Peyer's patch (tissue), 4 donors: ENCODE results near the gene BMPR1B. TPM values are rescaled to one million over a fixed set of nuclear protein-coding genes. Genes with fewer than 3 reads are reported as not detected.

Source experiments
- DNase-seq, 3 donors: peaks; one replicate each; pipeline ENCODE4 v3.0.0-alpha.2; 2017 to 2019
- H3K27ac ChIP-seq, 4 donors: fragments of 200-600 bp; sonication (generic); one replicate each; pipeline ENCODE4 v1.5.1; 2016 to 2019
- H3K27me3 ChIP-seq, 2 donors: fragments of 200-600 bp; sonication (generic); one replicate each; pipeline ENCODE4 v1.5.1; 2019
- H3K36me3 ChIP-seq, 3 donors: fragments of 200-600 bp; sonication (generic); one replicate each; pipeline ENCODE4 v1.5.1; 2016 to 2019
- H3K4me1 ChIP-seq, 4 donors: fragments of 200-600 bp; sonication (generic); one replicate each; pipeline ENCODE4 v1.5.1; 2016 to 2019
- H3K4me3 ChIP-seq, 4 donors: fragments of 200-600 bp; sonication (generic); 1 replicate in 3 of 4; 2 replicates in 1 of 4; pipeline ENCODE4 v1.5.1; 2016 to 2019; ENCODE audit warnings: mild to moderate bottlenecking in 1 of 4
- H3K9me3 ChIP-seq, 4 donors: fragments of 200-600 bp; sonication (generic); one replicate each; pipeline ENCODE4 v1.5.1; 2016 to 2019; ENCODE audit warnings: mild to moderate bottlenecking in 1 of 4
- POLR2A ChIP-seq, 2 donors: fragments of 450-650 bp; IDR thresholded peaks; one replicate each; pipeline ENCODE4 v1.5.1; 2017; ENCODE audit warnings: antibody characterized with exemption in 2 of 2, mild to moderate bottlenecking in 2 of 2, moderate library complexity in 2 of 2
- total RNA-seq, 4 donors: library from RNA; depleted of rRNA; stranded (reverse); fragments of >200 nt; gene quantifications; one replicate each; pipeline ENCODE4 v1.1.0, GENCODE V29; 2016
- TF ChIP-seq, protein P1 (sequence below), 6 experiments: fragments of 450-650 bp in 4 of 6; fragments of 200-600 bp in 2 of 6; sonication (generic) in 1 of 6; IDR thresholded peaks; one replicate each; pipeline ENCODE4 v1.5.1; 2017 to 2019; ENCODE audit warnings: antibody characterized with exemption in 6 of 6, mild to moderate bottlenecking in 3 of 6, moderate library complexity in 1 of 6

Gene BMPR1B
- total RNA-seq, 4 donors from 2014 or later = not detected

DNA sequence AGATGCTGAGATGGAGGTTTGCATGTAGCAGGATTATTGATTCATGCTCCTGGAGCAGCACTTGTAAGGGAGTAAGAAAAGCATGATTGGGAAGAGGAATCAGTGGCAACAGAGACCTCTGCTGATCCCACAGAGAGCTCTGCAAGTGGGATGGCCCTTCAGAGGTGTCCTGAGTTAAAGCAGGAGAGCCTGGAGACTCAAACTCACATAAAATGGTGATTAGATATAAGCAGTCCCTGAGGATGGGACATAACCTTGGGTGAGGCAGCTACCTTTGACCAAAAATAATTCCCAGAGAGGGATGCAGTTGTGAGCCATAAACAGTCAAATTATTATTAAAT, 25.4 kb upstream of the BMPR1B start:
- Histone ChIP-seq H3K27me3 (no peaks in the 10 kb centered on the region), H3K36me3 (no peaks in the 10 kb centered on the region), H3K9me3 (no peaks in the 10 kb centered on the region)

DNA sequence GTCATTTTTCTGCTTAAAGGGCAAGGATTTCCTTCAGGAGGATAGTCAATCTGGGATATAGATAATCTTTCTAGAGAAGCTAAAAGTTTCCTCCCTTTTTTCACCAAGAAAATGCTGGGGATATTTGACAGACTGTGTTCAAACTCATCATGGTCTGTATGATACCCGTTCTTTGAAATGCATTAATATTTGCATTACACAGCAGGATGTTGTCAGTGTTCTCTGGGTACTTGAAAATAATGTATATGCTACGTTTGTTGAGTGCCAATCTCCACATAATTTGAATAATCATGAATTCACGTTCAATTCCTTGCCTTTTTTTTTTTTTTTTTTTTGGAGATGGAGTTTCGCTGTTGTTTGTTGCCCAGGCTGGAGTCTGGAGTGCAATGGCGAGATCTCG, 18.0 kb upstream of the BMPR1B start:
- no peaks in the 10 kb centered on the region for H3K4me1 ChIP-seq
- H3K9me3 ChIP-seq = no peaks in the 10 kb centered on the region
- H3K27ac ChIP-seq = no peak overlapping the region
- no peak overlapping the region for H3K4me3 ChIP-seq
- no peaks in the 10 kb centered on the region for H3K27me3 ChIP-seq
- DNase-seq = no peak
- H3K36me3 ChIP-seq = no peaks in the 10 kb centered on the region
- no peak for TF ChIP-seq POLR2A (IDR thresholded peaks at IDR 0.05)
- TF ChIP-seq, protein P1, sequence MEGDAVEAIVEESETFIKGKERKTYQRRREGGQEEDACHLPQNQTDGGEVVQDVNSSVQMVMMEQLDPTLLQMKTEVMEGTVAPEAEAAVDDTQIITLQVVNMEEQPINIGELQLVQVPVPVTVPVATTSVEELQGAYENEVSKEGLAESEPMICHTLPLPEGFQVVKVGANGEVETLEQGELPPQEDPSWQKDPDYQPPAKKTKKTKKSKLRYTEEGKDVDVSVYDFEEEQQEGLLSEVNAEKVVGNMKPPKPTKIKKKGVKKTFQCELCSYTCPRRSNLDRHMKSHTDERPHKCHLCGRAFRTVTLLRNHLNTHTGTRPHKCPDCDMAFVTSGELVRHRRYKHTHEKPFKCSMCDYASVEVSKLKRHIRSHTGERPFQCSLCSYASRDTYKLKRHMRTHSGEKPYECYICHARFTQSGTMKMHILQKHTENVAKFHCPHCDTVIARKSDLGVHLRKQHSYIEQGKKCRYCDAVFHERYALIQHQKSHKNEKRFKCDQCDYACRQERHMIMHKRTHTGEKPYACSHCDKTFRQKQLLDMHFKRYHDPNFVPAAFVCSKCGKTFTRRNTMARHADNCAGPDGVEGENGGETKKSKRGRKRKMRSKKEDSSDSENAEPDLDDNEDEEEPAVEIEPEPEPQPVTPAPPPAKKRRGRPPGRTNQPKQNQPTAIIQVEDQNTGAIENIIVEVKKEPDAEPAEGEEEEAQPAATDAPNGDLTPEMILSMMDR (IDR thresholded peaks at IDR 0.05) = no peak

More for the DNA sequence above, 25.4 kb upstream of the BMPR1B start:
- Histone ChIP-seq H3K4me3 (no peak overlapping the region), H3K27ac (no peak overlapping the region), H3K4me1 (no peaks in the 10 kb centered on the region)
- TF ChIP-seq, protein P1 (IDR thresholded peaks at IDR 0.05) = no peak
- TF ChIP-seq POLR2A (IDR thresholded peaks at IDR 0.05) = no peak
- DNase-seq = no peak

DNA sequence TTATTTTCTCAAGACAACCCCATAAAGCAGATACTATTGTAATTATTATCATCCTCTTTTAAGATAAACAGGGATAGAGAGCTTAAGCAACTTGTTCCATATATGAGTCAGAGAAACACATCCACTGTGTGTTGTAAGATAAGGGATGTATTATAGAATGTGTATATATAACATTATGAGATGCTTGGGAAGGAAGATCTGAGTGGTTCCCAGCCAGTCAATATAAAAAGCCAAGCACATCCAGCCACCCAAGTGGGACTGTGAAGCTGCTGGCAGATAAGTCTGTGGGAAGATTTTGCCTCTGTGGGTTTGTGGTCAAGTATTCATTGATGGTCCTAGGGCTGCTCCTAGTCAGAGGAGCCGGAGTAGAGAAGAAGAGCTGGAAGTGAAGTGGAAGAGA, 16.5 kb upstream of the BMPR1B start:
- Histone ChIP-seq H3K27me3 (no peaks in the 10 kb centered on the region), H3K4me3 (no peak overlapping the region), H3K36me3 (no peaks in the 10 kb centered on the region), H3K9me3 (no peaks in the 10 kb centered on the region), H3K4me1 (no peaks in the 10 kb centered on the region), H3K27ac (no peak overlapping the region)
- DNase-seq = no peak
- TF ChIP-seq POLR2A (IDR thresholded peaks at IDR 0.05) = no peak
- TF ChIP-seq, protein P1 (IDR thresholded peaks at IDR 0.05) = no peak

DNA sequence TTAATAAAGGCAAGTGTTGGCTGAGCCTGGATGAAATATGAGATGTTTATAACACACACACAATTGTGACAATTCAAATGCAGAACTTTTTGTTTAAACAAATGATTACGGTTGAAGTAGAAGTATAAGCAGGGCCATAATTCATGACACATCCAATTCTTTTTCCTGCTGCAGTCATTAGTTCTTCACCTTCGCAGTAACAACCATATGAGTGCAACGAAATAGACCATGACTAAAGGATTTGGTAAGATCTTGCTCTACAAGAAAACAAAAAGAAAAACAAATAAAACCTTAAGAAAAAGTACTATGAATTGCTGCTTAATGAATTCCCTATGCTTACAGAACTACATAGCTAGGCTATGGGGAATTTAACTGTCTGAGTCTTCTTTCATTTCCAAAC, 13.9 kb upstream of the BMPR1B start:
- no peak overlapping the region for H3K27ac ChIP-seq
- no peaks in the 10 kb centered on the region for H3K27me3 ChIP-seq
- no peaks in the 10 kb centered on the region for H3K4me1 ChIP-seq
- no peak for DNase-seq
- no peaks in the 10 kb centered on the region for H3K9me3 ChIP-seq
- H3K4me3 ChIP-seq = no peak overlapping the region
- no peak for TF ChIP-seq POLR2A (IDR thresholded peaks at IDR 0.05)
- TF ChIP-seq, protein P1 (IDR thresholded peaks at IDR 0.05) = no peak
- no peaks in the 10 kb centered on the region for H3K36me3 ChIP-seq

DNA sequence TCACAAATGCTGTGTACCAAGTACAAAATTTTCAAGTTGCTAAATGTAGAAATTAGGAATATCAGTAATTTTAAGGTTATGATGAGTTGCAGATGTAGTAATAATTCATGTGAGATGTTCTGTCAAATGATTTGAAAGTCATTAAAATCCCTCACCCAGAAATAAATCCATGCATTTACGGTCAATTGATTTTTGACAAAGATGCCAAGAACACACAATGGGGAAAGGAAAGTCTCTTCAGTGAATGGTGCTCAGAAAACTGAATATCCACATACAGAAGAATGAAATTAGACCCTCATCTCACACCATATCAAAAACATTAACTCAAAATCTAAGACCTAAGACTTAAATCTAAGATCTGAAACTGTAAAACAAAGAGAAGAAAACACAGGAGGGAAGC, 12.9 kb upstream of the BMPR1B start:
- no peaks in the 10 kb centered on the region for H3K9me3 ChIP-seq
- H3K27me3 ChIP-seq = no peaks in the 10 kb centered on the region
- H3K36me3 ChIP-seq = no peaks in the 10 kb centered on the region
- no peak for DNase-seq
- H3K4me3 ChIP-seq = no peak overlapping the region
- H3K27ac ChIP-seq = no peak overlapping the region
- no peaks in the 10 kb centered on the region for H3K4me1 ChIP-seq
- TF ChIP-seq POLR2A (IDR thresholded peaks at IDR 0.05) = no peak

DNA sequence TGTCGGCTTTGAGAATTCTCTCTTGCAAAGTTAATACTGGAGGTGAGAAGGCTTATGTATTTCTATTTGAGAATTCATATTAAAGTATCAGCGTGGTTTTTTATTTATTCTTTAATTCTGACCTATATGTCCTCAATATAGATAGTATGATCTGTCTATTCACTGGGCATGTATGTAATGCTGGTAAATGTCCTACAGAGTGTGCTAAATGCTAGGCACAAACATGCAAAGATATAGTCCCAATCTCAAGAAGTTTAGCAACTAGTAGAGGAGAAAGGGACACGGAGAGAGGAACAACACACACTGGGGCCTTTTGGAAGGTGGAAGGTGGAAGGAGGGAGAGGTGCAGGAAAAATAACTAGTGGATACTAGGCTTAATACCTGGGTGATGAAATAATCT, 11.0 kb upstream of the BMPR1B start:
- Histone ChIP-seq H3K27me3 (no peaks in the 10 kb centered on the region), H3K9me3 (no peaks in the 10 kb centered on the region), H3K36me3 (no peaks in the 10 kb centered on the region), H3K4me1 (no peaks in the 10 kb centered on the region), H3K27ac (no peak overlapping the region), H3K4me3 (no peak overlapping the region)
- DNase-seq = no peak
- no peak for TF ChIP-seq POLR2A (IDR thresholded peaks at IDR 0.05)
- TF ChIP-seq, protein P1 (IDR thresholded peaks at IDR 0.05) = peak in 1 of 6 experiments; percentile 4
